Heart right ventricle (tissue), 16 donors: ENCODE measurements around the gene LCN1. TPM values are rescaled to one million over a fixed set of nuclear protein-coding genes. Genes with fewer than 3 reads are reported as not detected.
"Not testable (repeated sequence)": the region's sequence is repeated elsewhere in the genome, so short reads cannot be mapped to it uniquely, and the experiment has no call there.

Experiments used
- ATAC-seq, 8 donors: fragments of 200-7000 bp; cut with Tn5 transposase; one replicate each; pipeline ENCODE4 v1.9.1; 2020; ENCODE audit warnings: mild to moderate bottlenecking in 8 of 8, moderate library complexity in 8 of 8, moderate number of reproducible peaks in 1 of 8
- DNase-seq, 2 donors: peaks; one replicate each; pipeline ENCODE4 v3.0.0-alpha.2; 2020
- H3K27ac ChIP-seq, 10 donors: fragments of 200-600 bp; sonication (generic) in 2 of 10; one replicate each; pipeline versions ENCODE4 v1.5.0 to v1.8.0; 2020 to 2022; ENCODE audit warnings: mild to moderate bottlenecking in 3 of 10
- H3K27me3 ChIP-seq, 7 donors: fragments of 200-600 bp; one replicate each; pipeline ENCODE4 v1.8.0; 2021 to 2022; ENCODE audit warnings: mild to moderate bottlenecking in 2 of 7
- H3K36me3 ChIP-seq, 9 donors: fragments of 200-600 bp; sonication (generic) in 1 of 9; one replicate each; pipeline versions ENCODE4 v1.5.0 to v1.8.0; 2020 to 2022; ENCODE audit warnings: mild to moderate bottlenecking in 2 of 9
- H3K4me1 ChIP-seq, 9 donors: fragments of 200-600 bp; sonication (generic) in 1 of 9; one replicate each; pipeline versions ENCODE4 v1.5.0 to v1.8.0; 2020 to 2022; ENCODE audit warnings: mild to moderate bottlenecking in 4 of 9
- H3K4me3 ChIP-seq, 10 donors: fragments of 200-600 bp; sonication (generic) in 2 of 10; one replicate each; pipeline versions ENCODE4 v1.5.0 to v1.8.0; 2020 to 2022; ENCODE audit warnings: mild to moderate bottlenecking in 7 of 10, moderate library complexity in 2 of 10
- H3K9me3 ChIP-seq, 11 donors: fragments of 200-600 bp in 10 of 11; sonication (generic) in 2 of 11; one replicate each; pipeline versions ENCODE4 v1.5.0 to v1.8.0; 2013 to 2022; ENCODE audit warnings: mild to moderate bottlenecking in 2 of 11, control low read depth in 1 of 11, moderate library complexity in 1 of 11
- CTCF ChIP-seq, 9 donors: fragments of 200-600 bp; sonication (generic) in 2 of 9; IDR thresholded peaks; one replicate each; pipeline versions ENCODE4 v1.5.0 to v1.8.0; 2021 to 2022; ENCODE audit warnings: antibody characterized with exemption in 9 of 9, mild to moderate bottlenecking in 5 of 9, moderate library complexity in 1 of 9
- WGBS, 2 donors: extraction: QIAGEN DNeasy Blood & Tissue Kit; methylation state at CpG; one replicate each; pipeline ENCODE4 v1.1.7; 2013; ENCODE audit warnings: inconsistent platforms in 1 of 2; 5-methylcytosine and 5-hydroxymethylcytosine counted together
- intact Hi-C, 10 donors: fragments of 100-400 bp; cut with DNase I; formaldehyde crosslinking; loops; one replicate each; pipeline versions ENCODE4 v1.11.1 to v1.14.2; 2022
- polyA plus RNA-seq, 2 donors: library from polyadenylated mRNA; stranded (reverse); fragments of 200-250 nt; gene quantifications; one replicate each; pipeline ENCODE4 v1.2.3, GENCODE V29; 2013
- total RNA-seq, 10 donors: library from RNA; stranded (reverse); fragmentation: NEBNext Ultra II Directional in 3 of 10; extraction: Animal tissue kit (Norgen Biotek cat#: 25700) in 3 of 10; gene quantifications; one replicate each; pipeline versions ENCODE4 v1.2.1 to v1.2.4, GENCODE V29; 2021 to 2023
- donor health status: Arrhythmogenic right ventricular cardiomyopathy.
- donor health status: ischemic (EF 13 %, LVEDD 7.1; RV severe dilation, severe dysfunction).
- donor health status: healthy with polysubstance abuse.
- donor health status: DM: no; HTN: yes; CAD: no.
- donor health status: DM: no; HTN: no; CAD: no.
- donor health status: ischemic (EF 25% LVEDD 6.9; RV normal size, moderate dysfunction).
- donor health status: ischemic (EF 25% LVEDD 5.7; RV mildly dilated, moderate dysfunction).
- donor health status: healthy.
- donor health status: DM: yes; HTN: yes; CAD: no.
- donor health status: Ischemic cardiomyopathy.
- donor health status: ischemic (EF 35%, LVEDD 5.7; RV mildly dilated, moderate dysfunction).
- donor health status: nonischemic (EF 11% LVEDD 7.7; RV severe dilation, severe dysfunction).
- donor health status: DM: yes; HTN: yes; CAD: no.
- donor health status: PGD.
- donor health status: ischemic (EF 29% LVEDD 5.4; RV normal size, mild dysfunction).
- donor health status: nonischemic (EF 23%, LVEDD 6.1; RV moderate dilation, normal function).

LCN1 gene
- total and polyA plus RNA-seq, 12 donors, result 0.13 to 0.76 (median 0.32) TPM; not detected in 9

DNA sequence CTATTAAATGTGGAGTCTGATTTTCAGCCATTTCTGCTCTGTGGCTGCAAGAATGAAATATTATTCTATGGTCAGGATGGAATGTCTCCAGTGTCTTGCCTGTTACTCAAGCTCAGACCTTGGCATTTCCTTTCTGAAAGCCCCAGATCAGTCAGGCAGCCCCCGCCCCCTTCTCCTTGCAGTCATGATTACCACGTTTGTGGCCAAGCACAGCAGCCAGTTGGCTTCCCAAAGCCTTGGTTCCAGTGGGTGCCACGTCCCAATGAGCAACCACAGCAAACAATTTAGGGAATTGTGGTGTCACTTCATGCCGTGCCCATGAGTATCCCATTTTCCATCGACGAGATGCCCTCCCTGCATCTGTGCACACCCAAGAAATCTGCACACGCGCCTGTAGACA, 15.0 kb downstream of the LCN1 start:
- no peak for ATAC-seq
- DNase-seq, result no peak
- Histone ChIP-seq H3K27ac (no peak overlapping the region), H3K4me1 (peaks cover 0 to 3% (median 0%) of the 10 kb centered on the region in 9 donors), H3K36me3 (no peaks in the 10 kb centered on the region), H3K9me3 (no peaks in the 10 kb centered on the region), H3K4me3 (no peak overlapping the region), H3K27me3 (peaks cover 0 to 7% (median 0%) of the 10 kb centered on the region in 7 donors)
- 79 to 87% methylated on average over 8 of the region's 8 CpGs for WGBS, 2 donors
- intact Hi-C loops, result no loop called here
- TF ChIP-seq CTCF (IDR thresholded peaks at IDR 0.05), result no peak

GRCh38 chr9:135543262-135543894, 22.1 kb downstream of the LCN1 start:
- intact Hi-C loops, H3K27ac ChIP-seq, H3K36me3 ChIP-seq, H3K9me3 ChIP-seq, H3K4me3 ChIP-seq, DNase-seq, H3K4me1 ChIP-seq: not testable (repeated sequence)
- peaks cover 0 to 14% (median 3%) of the 10 kb centered on the region in 7 donors for H3K27me3 ChIP-seq
- ATAC-seq, result peak in 1 of 8 donors; percentile 63
- WGBS, 2 donors, result 6 to 11% methylated on average over 8 of the region's 8 CpGs

DNA sequence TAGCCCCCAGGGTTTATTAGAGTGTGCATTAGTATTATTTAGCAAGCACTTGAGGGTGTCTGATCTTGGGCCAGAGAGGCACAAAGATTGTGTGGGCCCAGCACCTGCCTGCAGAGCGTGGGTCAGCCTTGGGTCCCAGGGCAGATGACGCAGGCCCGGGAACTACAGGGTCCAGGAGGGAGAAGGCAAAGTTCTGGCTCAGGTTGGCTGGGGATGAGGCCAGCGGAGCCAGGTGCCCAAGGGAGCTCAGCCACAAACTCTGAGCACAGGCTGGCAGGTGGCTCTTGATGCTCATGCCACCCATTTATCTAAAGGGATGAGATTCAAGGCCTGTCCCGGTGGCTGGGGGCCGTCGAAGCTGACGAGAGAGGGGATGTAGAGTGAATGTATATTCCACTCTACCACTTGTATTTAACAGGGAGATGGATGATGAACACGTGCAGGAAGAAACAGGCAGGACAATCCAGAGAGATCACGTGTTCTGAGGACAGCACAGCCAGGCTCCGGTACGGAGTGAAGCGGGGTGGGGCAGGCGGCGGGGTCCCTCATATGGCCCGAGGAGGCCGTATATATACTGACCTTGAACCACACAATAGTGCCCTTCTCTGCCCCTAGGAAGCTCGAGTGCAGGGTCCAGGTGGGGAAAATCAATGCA, 23.9 kb downstream of the LCN1 start:
- ATAC-seq, result no peak
- peaks cover 0 to 16% (median 3%) of the 10 kb centered on the region in 7 donors for H3K27me3 ChIP-seq
- H3K9me3 ChIP-seq, result peaks cover 0 to 6% (median 0%) of the 10 kb centered on the region in 11 donors
- no peak for TF ChIP-seq CTCF (IDR thresholded peaks at IDR 0.05)
- WGBS, 2 donors, result 78 to 86% methylated on average over 18 of the region's 18 CpGs
- intact Hi-C loops, result no loop called here
- no peaks in the 10 kb centered on the region for H3K36me3 ChIP-seq
- H3K4me1 ChIP-seq, result no peaks in the 10 kb centered on the region
- H3K4me3 ChIP-seq, result no peak overlapping the region
- H3K27ac ChIP-seq, result no peak overlapping the region
- DNase-seq, result no peak

- H3K27ac ChIP-seq, ATAC-seq, H3K9me3 ChIP-seq, H3K4me3 ChIP-seq, H3K36me3 ChIP-seq, H3K4me1 ChIP-seq, DNase-seq, intact Hi-C loops: not testable (repeated sequence)
- 75 to 77% methylated on average over 13 of the region's 19 CpGs for whole genome bisulfite sequencing, 2 donors
- peaks cover 0 to 18% (median 3%) of the 10 kb centered on the region in 7 donors for H3K27me3 ChIP-seq
Measured at GRCh38 chr9:135545646-135546176, 24.5 kb downstream of the LCN1 start, which contains the start of gene OBP2A. Gene OBP2A, plus strand, starts transcription at chr9:135546126. Its CDS starts 55 bp downstream, at chr9:135546181.

- WGBS, 2 donors, result 88 to 89% methylated on average over 16 to 20 of the region's 21 CpGs
- H3K27ac ChIP-seq, H3K4me1 ChIP-seq, DNase-seq, H3K36me3 ChIP-seq, ATAC-seq, H3K4me3 ChIP-seq, intact Hi-C loops, H3K9me3 ChIP-seq: not testable (repeated sequence)
- peaks cover 0 to 18% (median 3%) of the 10 kb centered on the region in 7 donors for H3K27me3 ChIP-seq
Measured at GRCh38 chr9:135546792-135547617, 25.8 kb downstream of the LCN1 start.
